DMS79 (cell line): ENCODE measurements around the gene SLC4A4.

ENCODE experiments used
- DNase-seq: peaks from one replicate; lab custom pipeline; 2025; lab: John Stamatoyannopoulos, UW

Gene SLC4A4

GRCh38 chr4:71541541-71541940 is 202.7 kb downstream of the SLC4A4 start:
- DNase-seq: no peak

GRCh38 chr4:71545168-71545567 is 206.3 kb downstream of the SLC4A4 start:
- no peak for DNase-seq

GRCh38 chr4:71549516-71550160 is 210.8 kb downstream of the SLC4A4 start:
- DNase-seq: no peak

- DNase-seq: no peak
Observed at GRCh38 chr4:71550220-71551165, 211.7 kb downstream of the SLC4A4 start.

- DNase-seq: no peak
Observed at GRCh38 chr4:71553605-71554004, 214.8 kb downstream of the SLC4A4 start.

- DNase-seq: no peak
Observed at GRCh38 chr4:71554025-71554424, 215.2 kb downstream of the SLC4A4 start.

- DNase-seq: no peak
Observed at GRCh38 chr4:71558248-71558647, 219.4 kb downstream of the SLC4A4 start.

- no peak for DNase-seq
Observed at GRCh38 chr4:71559957-71560571, 221.2 kb downstream of the SLC4A4 start.

- DNase-seq: no peak
Observed at GRCh38 chr4:71564775-71565174, 226.0 kb downstream of the SLC4A4 start.

GRCh38 chr4:71566856-71567255 is 228.0 kb downstream of the SLC4A4 start:
- no peak for DNase-seq

- no peak for DNase-seq
Observed at GRCh38 chr4:71568131-71568530, 229.3 kb downstream of the SLC4A4 start.

GRCh38 chr4:71570492-71570891 is 231.7 kb downstream of the SLC4A4 start:
- DNase-seq: no peak

- no peak for DNase-seq
Observed at GRCh38 chr4:71571346-71571745, 232.5 kb downstream of the SLC4A4 start.

GRCh38 chr4:71583971-71584370 is 245.2 kb downstream of the SLC4A4 start:
- no peak for DNase-seq

GRCh38 chr4:71584585-71584984 is 245.8 kb downstream of the SLC4A4 start:
- no peak for DNase-seq

GRCh38 chr4:71586087-71586763 is 247.4 kb downstream of the SLC4A4 start:
- no peak for DNase-seq

GRCh38 chr4:71587995-71588394 is 249.2 kb downstream of the SLC4A4 start:
- DNase-seq: no peak

GRCh38 chr4:71592793-71593192 is 254.0 kb downstream of the SLC4A4 start:
- DNase-seq: no peak

GRCh38 chr4:71593311-71593710 is 254.5 kb downstream of the SLC4A4 start:
- DNase-seq: no peak

- DNase-seq: peak; percentile 31
Observed at GRCh38 chr4:71595576-71596108, 256.8 kb downstream of the SLC4A4 start.

GRCh38 chr4:71599578-71599977 is 260.8 kb downstream of the SLC4A4 start:
- DNase-seq: no peak

GRCh38 chr4:71602289-71602900 is 263.6 kb downstream of the SLC4A4 start:
- no peak for DNase-seq
